Thyroid gland (tissue), 4 donors: ENCODE results near the gene SHISAL1. TPM values are rescaled to one million over a fixed set of nuclear protein-coding genes. Genes with fewer than 3 reads are reported as not detected.

Source experiments
- DNase-seq, 2 donors: peaks; one replicate each; pipeline ENCODE4 v3.0.0-alpha.2; 2019
- H3K27ac ChIP-seq, 3 donors: fragments of 200-600 bp; sonication (generic); 1 replicate in 2 of 3; 2 replicates in 1 of 3; pipeline ENCODE4 v1.5.1; 2016 to 2019; ENCODE audit warnings: mild to moderate bottlenecking in 1 of 3, moderate library complexity in 1 of 3
- H3K27me3 ChIP-seq: fragments of 200-600 bp; sonication (generic); one replicate; pipeline ENCODE4 v1.5.1; 2019
- H3K36me3 ChIP-seq, 2 donors: fragments of 200-600 bp; sonication (generic); one replicate each; pipeline ENCODE4 v1.5.1; 2016 to 2019
- H3K4me1 ChIP-seq, 2 donors: fragments of 200-600 bp; sonication (generic); one replicate each; pipeline ENCODE4 v1.5.1; 2017 to 2019
- H3K4me3 ChIP-seq, 3 donors: fragments of 200-600 bp; sonication (generic); replicated peaks in 1 of 3; 1 replicate in 2 of 3; 2 replicates in 1 of 3; pipeline ENCODE4 v1.5.1; 2016; ENCODE audit warnings: mild to moderate bottlenecking in 1 of 3
- H3K9me3 ChIP-seq: fragments of 200-600 bp; sonication (generic); one replicate; pipeline ENCODE4 v1.5.1; 2017
- POLR2A ChIP-seq, 2 donors: fragments of 450-650 bp; IDR thresholded peaks; one replicate each; pipeline ENCODE4 v1.6.1; 2017; ENCODE audit warnings: antibody characterized with exemption in 2 of 2, mild to moderate bottlenecking in 2 of 2, moderate library complexity in 1 of 2
- WGBS, 2 donors: methylation state at CpG; one replicate each; pipeline ENCODE4 v1.1.5; 2017; 5-methylcytosine and 5-hydroxymethylcytosine counted together
- intact Hi-C: fragments of 100-400 bp; cut with DNase I; formaldehyde crosslinking; loops from one replicate; pipeline ENCODE4 v1.15.1; 2023
- total RNA-seq, 4 donors: library from RNA; depleted of rRNA; stranded (reverse); fragments of >200 nt; gene quantifications; one replicate each; pipeline ENCODE4 v1.2.3, GENCODE V29; 2016
- TF ChIP-seq, protein P1 (sequence below), 6 experiments: fragments of 200-600 bp in 3 of 6; fragments of 450-650 bp in 3 of 6; sonication (generic) in 3 of 6; IDR thresholded peaks; one replicate each; pipeline ENCODE4 v1.5.1; 2016 to 2019; ENCODE audit warnings: antibody characterized with exemption in 6 of 6, mild to moderate bottlenecking in 2 of 6, inconsistent platforms in 1 of 6, moderate library complexity in 1 of 6

The SHISAL1 gene
- total RNA-seq, 4 donors from 2014 or later, result 0.22 to 1.9 (median 1.0) TPM

DNA sequence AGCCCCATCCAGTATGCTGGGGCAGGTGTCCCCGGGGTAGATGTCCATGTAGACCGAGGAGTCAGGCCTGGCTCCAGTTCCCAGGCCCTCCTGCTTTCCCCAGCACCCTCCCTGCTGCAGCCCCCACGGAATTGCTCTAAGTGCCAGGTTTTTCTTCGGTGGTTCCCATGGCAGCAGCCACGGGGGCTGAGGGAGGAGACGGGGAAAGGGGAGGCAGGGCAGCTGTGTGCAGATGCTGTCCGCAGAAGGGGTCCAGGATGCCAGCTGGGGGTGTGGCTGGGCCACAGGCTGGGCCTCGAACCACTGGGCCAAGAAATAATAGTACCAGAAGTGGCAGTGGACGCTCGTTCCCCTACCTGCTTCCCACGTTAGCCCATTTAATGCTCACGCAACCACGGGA lies 25.0 kb downstream of the SHISAL1 start:
- no peaks in the 10 kb centered on the region for H3K9me3 ChIP-seq
- no peak overlapping the region for H3K4me3 ChIP-seq
- intact Hi-C loops, result no loop called here
- no peaks in the 10 kb centered on the region for H3K4me1 ChIP-seq
- 73 to 78% methylated on average over 7 to 13 of the region's 13 CpGs for WGBS, 2 donors
- no peak overlapping the region for H3K27ac ChIP-seq
- no peak for TF ChIP-seq POLR2A (IDR thresholded peaks at IDR 0.05)
- TF ChIP-seq, protein P1, sequence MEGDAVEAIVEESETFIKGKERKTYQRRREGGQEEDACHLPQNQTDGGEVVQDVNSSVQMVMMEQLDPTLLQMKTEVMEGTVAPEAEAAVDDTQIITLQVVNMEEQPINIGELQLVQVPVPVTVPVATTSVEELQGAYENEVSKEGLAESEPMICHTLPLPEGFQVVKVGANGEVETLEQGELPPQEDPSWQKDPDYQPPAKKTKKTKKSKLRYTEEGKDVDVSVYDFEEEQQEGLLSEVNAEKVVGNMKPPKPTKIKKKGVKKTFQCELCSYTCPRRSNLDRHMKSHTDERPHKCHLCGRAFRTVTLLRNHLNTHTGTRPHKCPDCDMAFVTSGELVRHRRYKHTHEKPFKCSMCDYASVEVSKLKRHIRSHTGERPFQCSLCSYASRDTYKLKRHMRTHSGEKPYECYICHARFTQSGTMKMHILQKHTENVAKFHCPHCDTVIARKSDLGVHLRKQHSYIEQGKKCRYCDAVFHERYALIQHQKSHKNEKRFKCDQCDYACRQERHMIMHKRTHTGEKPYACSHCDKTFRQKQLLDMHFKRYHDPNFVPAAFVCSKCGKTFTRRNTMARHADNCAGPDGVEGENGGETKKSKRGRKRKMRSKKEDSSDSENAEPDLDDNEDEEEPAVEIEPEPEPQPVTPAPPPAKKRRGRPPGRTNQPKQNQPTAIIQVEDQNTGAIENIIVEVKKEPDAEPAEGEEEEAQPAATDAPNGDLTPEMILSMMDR (IDR thresholded peaks at IDR 0.05), result no peak
- DNase-seq, result no peak
- no peaks in the 10 kb centered on the region for H3K36me3 ChIP-seq
- no peaks in the 10 kb centered on the region for H3K27me3 ChIP-seq

DNA sequence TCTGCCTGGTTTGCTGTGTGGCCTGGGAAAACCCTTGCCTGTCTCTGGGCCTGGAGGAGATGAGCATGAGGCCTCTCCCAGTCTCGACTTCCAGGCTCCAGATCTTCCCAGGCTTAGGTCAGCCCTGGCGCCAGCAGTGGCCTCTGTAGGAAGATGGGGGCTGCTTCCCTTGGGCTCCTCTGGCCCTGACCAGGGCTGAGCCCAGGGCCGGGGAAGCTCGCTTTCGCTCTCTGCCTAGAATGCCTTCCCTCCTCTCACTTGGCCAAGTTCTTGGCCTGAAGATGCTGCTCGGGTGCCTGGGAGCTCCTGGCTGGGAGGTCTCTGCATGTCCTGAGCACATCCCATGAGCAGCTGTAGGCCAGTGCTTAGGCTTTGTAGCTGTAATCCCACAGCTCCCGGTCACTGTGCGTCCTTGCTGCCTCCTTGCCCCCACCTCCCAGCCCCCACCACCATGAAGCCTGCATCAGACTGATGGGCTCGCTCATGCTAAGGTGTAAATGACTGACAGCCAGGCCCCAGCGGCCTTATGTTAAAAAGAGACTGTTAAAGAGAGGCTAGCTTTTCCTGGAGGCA lies 25.5 kb downstream of the SHISAL1 start:
- no peak overlapping the region for H3K4me3 ChIP-seq
- H3K4me1 ChIP-seq, result no peaks in the 10 kb centered on the region
- TF ChIP-seq POLR2A (IDR thresholded peaks at IDR 0.05), result no peak
- TF ChIP-seq, protein P1 (IDR thresholded peaks at IDR 0.05), result no peak
- H3K36me3 ChIP-seq, result no peaks in the 10 kb centered on the region
- no peaks in the 10 kb centered on the region for H3K27me3 ChIP-seq
- H3K27ac ChIP-seq, result no peak overlapping the region
- WGBS, 2 donors, result 77 to 82% methylated on average over 9 of the region's 10 CpGs
- no peak for DNase-seq
- intact Hi-C loops, result no loop called here
- no peaks in the 10 kb centered on the region for H3K9me3 ChIP-seq

DNA sequence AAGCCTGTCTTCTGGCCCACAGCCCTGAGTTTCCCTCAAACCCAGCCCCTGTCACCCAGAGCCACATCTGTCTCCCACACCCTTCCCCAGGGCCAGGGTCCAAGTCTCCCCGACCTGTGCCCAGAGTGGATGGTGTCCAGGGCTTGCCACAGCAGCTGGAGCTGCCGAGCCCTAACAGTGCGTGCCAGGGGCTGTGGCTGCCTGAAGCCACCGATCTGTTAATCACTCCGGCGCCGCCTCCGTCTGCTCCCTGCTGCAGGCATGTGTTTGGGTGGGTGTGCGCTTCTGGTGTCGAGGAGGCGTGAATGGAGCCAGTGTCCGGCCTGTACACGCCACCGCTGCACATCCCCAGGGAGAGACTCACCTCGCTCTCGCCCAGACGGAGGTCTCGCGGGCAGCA lies 26.1 kb downstream of the SHISAL1 start:
- WGBS, 2 donors, result 83 to 93% methylated on average over 18 to 19 of the region's 19 CpGs
- intact Hi-C loops, result no loop called here

DNA sequence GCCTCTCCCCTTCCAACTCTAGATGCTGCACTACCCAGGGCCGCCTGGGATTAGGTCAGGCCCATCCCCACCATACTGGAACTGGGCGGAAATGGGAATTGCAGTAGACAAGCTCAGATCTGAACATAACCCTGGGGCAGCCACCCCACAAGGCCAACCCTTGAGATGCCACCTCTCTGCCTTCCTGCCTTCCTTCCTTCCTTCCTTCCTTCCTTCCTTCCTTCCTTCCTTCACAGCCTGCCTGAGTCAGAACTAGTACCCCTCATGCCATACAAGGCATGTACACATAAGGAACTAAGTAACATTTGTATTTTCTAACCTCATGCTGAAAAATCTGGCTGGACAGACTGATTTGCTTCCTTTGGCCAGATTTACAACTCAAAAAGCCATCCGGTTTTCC lies 28.0 kb downstream of the SHISAL1 start:
- H3K27ac ChIP-seq, result no peak overlapping the region
- TF ChIP-seq, protein P1 (IDR thresholded peaks at IDR 0.05), result no peak
- no peak for TF ChIP-seq POLR2A (IDR thresholded peaks at IDR 0.05)
- H3K36me3 ChIP-seq, result no peaks in the 10 kb centered on the region
- intact Hi-C loops, result no loop called here
- H3K9me3 ChIP-seq, result no peaks in the 10 kb centered on the region
- DNase-seq, result no peak
- WGBS, 2 donors, result 68 to 69% methylated on average over 2 to 3 of the region's 3 CpGs
- H3K4me1 ChIP-seq, result no peaks in the 10 kb centered on the region
- no peak overlapping the region for H3K4me3 ChIP-seq
- H3K27me3 ChIP-seq, result no peaks in the 10 kb centered on the region

More for the DNA sequence above, 26.1 kb downstream of the SHISAL1 start:
- Histone ChIP-seq H3K4me1 (no peaks in the 10 kb centered on the region), H3K27me3 (no peaks in the 10 kb centered on the region), H3K36me3 (no peaks in the 10 kb centered on the region), H3K9me3 (no peaks in the 10 kb centered on the region), H3K4me3 (no peak overlapping the region), H3K27ac (no peak overlapping the region)
- no peak for DNase-seq
- TF ChIP-seq, protein P1 (IDR thresholded peaks at IDR 0.05), result no peak
- TF ChIP-seq POLR2A (IDR thresholded peaks at IDR 0.05), result no peak

DNA sequence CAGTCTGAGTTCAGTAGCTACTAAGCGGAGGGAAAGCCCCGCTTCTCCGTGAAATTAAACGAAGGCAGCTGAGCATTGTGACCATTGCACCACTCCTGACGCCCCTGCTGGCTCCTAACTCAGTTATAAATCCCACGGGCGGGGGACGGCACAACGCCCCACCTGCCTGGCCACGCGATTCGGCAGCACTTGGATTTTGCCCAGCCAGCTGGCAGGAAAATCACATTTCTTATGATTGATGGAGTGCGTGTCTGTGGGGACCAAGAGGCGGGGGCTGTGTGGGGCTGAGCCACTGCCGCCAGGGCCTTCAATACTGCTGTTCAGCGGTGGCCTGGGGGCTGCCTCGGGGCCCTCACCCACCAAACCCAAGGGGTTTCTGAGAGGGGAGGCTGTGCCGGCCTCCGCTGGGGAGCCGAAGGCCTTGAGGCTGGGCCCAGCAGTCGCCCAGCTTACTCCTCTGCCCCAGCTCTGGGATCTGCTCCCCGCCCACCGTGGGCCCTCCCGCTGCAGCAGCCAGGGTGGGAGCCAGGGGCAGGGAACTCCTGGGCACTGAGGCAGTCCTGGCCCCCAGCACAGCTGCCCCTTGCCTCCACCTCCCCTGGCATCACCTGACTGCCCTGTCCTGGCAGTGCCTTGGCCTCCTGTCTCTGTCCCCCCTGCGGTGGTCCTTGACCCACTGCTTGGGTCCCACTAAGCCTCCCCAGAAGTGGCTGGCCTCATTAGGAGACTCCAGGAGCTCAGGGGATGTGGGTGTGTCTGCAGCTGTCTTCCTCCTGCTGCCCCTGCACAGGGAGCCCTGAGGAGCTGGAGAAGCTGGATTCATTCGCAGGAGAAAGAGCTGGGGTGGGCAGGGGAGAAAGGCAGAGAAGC lies 30.7 kb downstream of the SHISAL1 start:
- Histone ChIP-seq H3K4me1 (no peaks in the 10 kb centered on the region), H3K27me3 (no peaks in the 10 kb centered on the region), H3K36me3 (no peaks in the 10 kb centered on the region), H3K4me3 (no peak overlapping the region), H3K9me3 (no peaks in the 10 kb centered on the region), H3K27ac (no peak overlapping the region)
- intact Hi-C loops, result no loop called here
- DNase-seq, result no peak
- WGBS, 2 donors, result 60 to 69% methylated on average over 18 to 24 of the region's 26 CpGs
- no peak for TF ChIP-seq POLR2A (IDR thresholded peaks at IDR 0.05)
- TF ChIP-seq, protein P1 (IDR thresholded peaks at IDR 0.05), result no peak
